HG02981 (cell line): ENCODE data around the gene CLCA4.
"Not testable (repeated sequence)": the region's sequence is repeated elsewhere in the genome, so short reads cannot be mapped to it uniquely, and the experiment has no call there.

Experiments used
- ATAC-seq: cut with Tn5 transposase; IDR thresholded peaks from one replicate; pipeline ENCODE4 v1.9.1; 2021; ENCODE audit warnings: mild to moderate bottlenecking, moderate library complexity; ENCODE audit not compliant: unreplicated experiment

The CLCA4 gene

GRCh38 chr1:86530211-86530845, 16.6 kb upstream of the CLCA4 start:
- no peak for ATAC-seq

GRCh38 chr1:86537928-86538695, 8.8 kb upstream of the CLCA4 start:
- ATAC-seq, result no peak

- no peak for ATAC-seq
Measured at GRCh38 chr1:86538775-86539174, 8.1 kb upstream of the CLCA4 start.

GRCh38 chr1:86541859-86542258, 5.0 kb upstream of the CLCA4 start:
- no peak for ATAC-seq

- ATAC-seq, result no peak
Measured at GRCh38 chr1:86542631-86543030, 4.2 kb upstream of the CLCA4 start.

GRCh38 chr1:86548839-86549238, 2.0 kb downstream of the CLCA4 start:
- no peak for ATAC-seq

- no peak for ATAC-seq
Measured at GRCh38 chr1:86551305-86551704, 4.4 kb downstream of the CLCA4 start.

- ATAC-seq, result no peak
Measured at GRCh38 chr1:86552376-86552775, 5.5 kb downstream of the CLCA4 start.

GRCh38 chr1:86557739-86558138, 10.9 kb downstream of the CLCA4 start:
- ATAC-seq, result no peak

- ATAC-seq, result no peak
Measured at GRCh38 chr1:86563849-86564248, 17.0 kb downstream of the CLCA4 start.

- no peak for ATAC-seq
Measured at GRCh38 chr1:86567341-86567740, 20.5 kb downstream of the CLCA4 start.

- no peak for ATAC-seq
Measured at GRCh38 chr1:86567878-86568277, 21.0 kb downstream of the CLCA4 start.

GRCh38 chr1:86573763-86574484, 27.0 kb downstream of the CLCA4 start:
- no peak for ATAC-seq

GRCh38 chr1:86581231-86581630, 34.4 kb downstream of the CLCA4 start:
- ATAC-seq, result no peak

- no peak for ATAC-seq
Measured at GRCh38 chr1:86582161-86582560, 35.3 kb downstream of the CLCA4 start.

GRCh38 chr1:86583032-86583431, 36.2 kb downstream of the CLCA4 start:
- ATAC-seq, result no peak

GRCh38 chr1:86583593-86583992, 36.7 kb downstream of the CLCA4 start:
- no peak for ATAC-seq

GRCh38 chr1:86594284-86594770, 47.4 kb downstream of the CLCA4 start:
- no peak for ATAC-seq

GRCh38 chr1:86596224-86596623, 49.3 kb downstream of the CLCA4 start:
- ATAC-seq, result no peak

GRCh38 chr1:86596741-86597290, 49.9 kb downstream of the CLCA4 start:
- no peak for ATAC-seq

- ATAC-seq, result not testable (repeated sequence)
Measured at GRCh38 chr1:86606080-86606479, 59.2 kb downstream of the CLCA4 start.
